H9 (cell line): Measurements from ENCODE around the gene FMOD. TPM values are rescaled to one million over a fixed set of nuclear protein-coding genes. Genes with fewer than 3 reads are reported as not detected.

ENCODE experiments used
- DNase-seq: peaks from one replicate; pipeline ENCODE4 v3.0.0-alpha.2; 2017
- H2AFZ ChIP-seq: one replicate; pipeline ENCODE4 v1.6.1; 2013; ENCODE audit warnings: mild to moderate bottlenecking, low read length, control low read depth, moderate library complexity
- H2AK5ac ChIP-seq: 2 replicates; pipeline ENCODE4 v1.6.1; 2013; ENCODE audit warnings: low read length, control low read depth, mixed read lengths; ENCODE audit not compliant: insufficient read length
- H2BK120ac ChIP-seq: one replicate; pipeline ENCODE4 v1.6.1; 2013; ENCODE audit warnings: low read depth, mild to moderate bottlenecking, low read length, control low read depth, inconsistent platforms; ENCODE audit not compliant: poor library complexity, severe bottlenecking
- H2BK12ac ChIP-seq: 2 replicates; pipeline ENCODE4 v1.6.1; 2013; ENCODE audit warnings: low read length, control low read depth, mixed read lengths, low read depth; ENCODE audit not compliant: insufficient read length
- H2BK15ac ChIP-seq: 2 replicates; pipeline ENCODE4 v1.6.1; 2013; ENCODE audit warnings: low read depth, low read length, control low read depth
- H2BK20ac ChIP-seq: one replicate; pipeline ENCODE4 v1.6.1; 2013; ENCODE audit warnings: low read depth, mild to moderate bottlenecking, low read length, control low read depth, inconsistent platforms; ENCODE audit not compliant: poor library complexity, severe bottlenecking
- H2BK5ac ChIP-seq: 2 replicates; pipeline ENCODE4 v1.6.1; 2013; ENCODE audit warnings: low read length, control low read depth, mixed read lengths; ENCODE audit not compliant: insufficient read length
- H3K14ac ChIP-seq: 2 replicates; pipeline ENCODE4 v1.6.1; 2013; ENCODE audit warnings: low read length, control low read depth; ENCODE audit not compliant: insufficient read depth
- H3K18ac ChIP-seq: 2 replicates; pipeline ENCODE4 v1.6.1; 2013; ENCODE audit warnings: low read depth, mild to moderate bottlenecking, mixed read lengths, low read length, control low read depth; ENCODE audit not compliant: insufficient read length
- H3K23ac ChIP-seq: 2 replicates; pipeline ENCODE4 v1.6.1; 2013; ENCODE audit warnings: low read length, control low read depth, mixed read lengths, low read depth; ENCODE audit not compliant: insufficient read length
- H3K23me2 ChIP-seq: 2 replicates; pipeline ENCODE4 v1.6.1; 2013; ENCODE audit warnings: low read depth, mild to moderate bottlenecking, mixed read lengths, low read length, control low read depth; ENCODE audit not compliant: insufficient read length, poor library complexity, severe bottlenecking
- H3K27ac ChIP-seq: 2 replicates; pipeline ENCODE4 v1.5.1; 2013; ENCODE audit warnings: low read length, control low read depth, mixed read lengths, low read depth; ENCODE audit not compliant: insufficient read length
- H3K27me3 ChIP-seq: 2 replicates; pipeline ENCODE4 v1.6.1; 2013; ENCODE audit warnings: low read length, control low read depth, inconsistent platforms; ENCODE audit not compliant: insufficient read depth
- H3K4ac ChIP-seq: 2 replicates; pipeline ENCODE4 v1.6.1; 2013; ENCODE audit warnings: low read depth, mild to moderate bottlenecking, control low read depth, inconsistent platforms, low read length, moderate library complexity
- H3K4me1 ChIP-seq: 2 replicates; pipeline ENCODE4 v1.6.1; 2013; ENCODE audit warnings: low read length, control low read depth, inconsistent platforms; ENCODE audit not compliant: insufficient read depth
- H3K4me2 ChIP-seq: 2 replicates; pipeline ENCODE4 v1.6.1; 2013; ENCODE audit warnings: low read length, control low read depth, mixed read lengths; ENCODE audit not compliant: insufficient read length, insufficient read depth
- H3K56ac ChIP-seq: 2 replicates; pipeline ENCODE4 v1.6.1; 2013; ENCODE audit warnings: low read depth, mild to moderate bottlenecking, mixed read lengths, low read length, control low read depth; ENCODE audit not compliant: insufficient read length
- H3K79me1 ChIP-seq: 2 replicates; pipeline ENCODE4 v1.6.1; 2013; ENCODE audit warnings: low read depth, mild to moderate bottlenecking, moderate library complexity, low read length, control low read depth, inconsistent platforms; ENCODE audit not compliant: insufficient read depth, poor library complexity, severe bottlenecking
- H3K79me2 ChIP-seq: 2 replicates; pipeline ENCODE4 v1.6.1; 2013; ENCODE audit warnings: low read length, control low read depth, inconsistent platforms; ENCODE audit not compliant: insufficient read depth
- H3K9ac ChIP-seq: 2 replicates; pipeline ENCODE4 v1.6.1; 2013; ENCODE audit warnings: low read length, control low read depth, mixed read lengths; ENCODE audit not compliant: insufficient read length; ENCODE audit errors: extremely low read depth
- H3K9me3 ChIP-seq: one replicate; pipeline ENCODE4 v1.6.1; 2013; ENCODE audit warnings: low read depth, low read length, inconsistent platforms; ENCODE audit not compliant: control insufficient read depth
- H3T11ph ChIP-seq: one replicate; pipeline ENCODE4 v1.6.1; 2013; ENCODE audit warnings: mild to moderate bottlenecking, low read length, control low read depth, inconsistent platforms
- H4K20me1 ChIP-seq: one replicate; pipeline ENCODE4 v1.6.1; 2013; ENCODE audit not compliant: control insufficient read depth, insufficient read length, insufficient read depth
- H4K5ac ChIP-seq: 2 replicates; pipeline ENCODE4 v1.6.1; 2013; ENCODE audit warnings: low read depth, mild to moderate bottlenecking, mixed read lengths, low read length, control low read depth; ENCODE audit not compliant: insufficient read length
- H4K8ac ChIP-seq: replicated peaks from 2 replicates; pipeline ENCODE4 v1.6.1; 2013; ENCODE audit warnings: low read length, control low read depth, mixed read lengths, low read depth; ENCODE audit not compliant: insufficient read length
- H4K91ac ChIP-seq: 2 replicates; pipeline ENCODE4 v1.6.1; 2013; ENCODE audit warnings: low read depth, mild to moderate bottlenecking, moderate library complexity, mixed read lengths, low read length, control low read depth; ENCODE audit not compliant: insufficient read length
- H3K27ac Mint-ChIP-seq, 3 experiments: 2 replicates in 2 of 3; 3 replicates in 1 of 3; pipeline ENCODE4 v1.8.0; 2020 to 2021; ENCODE audit warnings: mixed read lengths in 3 of 3, mild to moderate bottlenecking in 1 of 3, moderate library complexity in 1 of 3
- H3K27me3 Mint-ChIP-seq: 2 replicates; pipeline ENCODE4 v1.8.0; 2021; ENCODE audit warnings: low read depth, mild to moderate bottlenecking, moderate library complexity, mixed read lengths
- H3K36me3 Mint-ChIP-seq, 3 experiments: 2 replicates in 2 of 3; 3 replicates in 1 of 3; pipeline ENCODE4 v1.8.0; 2020 to 2021; ENCODE audit warnings: low read depth in 3 of 3, mixed read lengths in 3 of 3; ENCODE audit not compliant: insufficient read depth in 1 of 3
- H3K4me1 Mint-ChIP-seq, 2 experiments: 2 replicates each; pipeline ENCODE4 v1.8.0; 2020; ENCODE audit warnings: mixed read lengths in 2 of 2
- H3K4me3 Mint-ChIP-seq, 2 experiments: 2 replicates in 1 of 2; 3 replicates in 1 of 2; pipeline ENCODE4 v1.8.0; 2020 to 2021; ENCODE audit warnings: mild to moderate bottlenecking in 2 of 2, mixed read lengths in 2 of 2, moderate library complexity in 1 of 2
- H3K9me3 Mint-ChIP-seq, 2 experiments: 2 replicates in 1 of 2; 3 replicates in 1 of 2; pipeline ENCODE4 v1.8.0; 2020; ENCODE audit warnings: mild to moderate bottlenecking in 2 of 2, mixed read lengths in 2 of 2, moderate library complexity in 1 of 2
- CTCF ChIP-seq: fragments of 200-600 bp; sonication (generic); conservative IDR thresholded peaks from 3 replicates; pipeline ENCODE4 v1.8.0; 2021; ENCODE audit warnings: antibody characterized with exemption, mild to moderate bottlenecking
- WGBS: extraction: QIAGEN DNeasy Blood & Tissue Kit; methylation state at CpG from one replicate; pipeline ENCODE4 v1.1.7; 2013; ENCODE audit warnings: missing lambda C conversion rate, low lambda C conversion rate, mixed read lengths; ENCODE audit not compliant: insufficient read length; ENCODE audit errors: extremely low coverage; 5-methylcytosine and 5-hydroxymethylcytosine counted together
- total RNA-seq: library from RNA; stranded (reverse); gene quantifications from 2 replicates; pipeline ENCODE4 v1.2.1, GENCODE V29; 2021

FMOD gene
- total RNA-seq, 1 experiment from 2014 or later = not detected

- Mint-ChIP-seq H3K9me3 (no peaks in the 10 kb centered on the region), H3K27me3 (peaks cover 45% of the 10 kb centered on the region), H3K4me1 (peaks cover 5 to 14% of the 10 kb centered on the region in 2 experiments), H3K27ac (no peak overlapping the region), H3K36me3 (no peaks in the 10 kb centered on the region), H3K4me3 (no peak overlapping the region)
- Histone ChIP-seq H2BK5ac (no peak overlapping the region), H3K79me2 (no peaks in the 10 kb centered on the region), H3K4me1 (no peaks in the 10 kb centered on the region), H2BK120ac (no peak overlapping the region), H3K27ac (no peak overlapping the region), H4K20me1 (no peaks in the 10 kb centered on the region), H3K4me2 (no peak overlapping the region), H3K56ac (no peak overlapping the region), H2BK15ac (no peak overlapping the region), H2BK12ac (no peak overlapping the region), H4K8ac (no peak overlapping the region), H2AK5ac (no peak overlapping the region), H3K23me2 (no peaks in the 10 kb centered on the region), H4K5ac (no peak overlapping the region), H4K91ac (no peak overlapping the region), H3K9ac (no peak overlapping the region), H3T11ph (no peak overlapping the region), H3K18ac (no peak overlapping the region), H3K79me1 (no peaks in the 10 kb centered on the region), H3K4ac (no peak overlapping the region), H3K27me3 (no peaks in the 10 kb centered on the region), H2AFZ (no peak overlapping the region), H2BK20ac (no peak overlapping the region), H3K9me3 (no peaks in the 10 kb centered on the region), H3K14ac (no peak overlapping the region), H3K23ac (no peak overlapping the region)
- TF ChIP-seq CTCF = no peak
- no CpG with 5 or more reads among the region's 4 CpGs for WGBS
- no peak for DNase-seq
These were observed 15.4 kb downstream of the FMOD start for GRCh38 chr1:203335503-203335902.
